CD14-positive monocyte (primary cell): ENCODE measurements around the gene SKIDA1. TPM values are rescaled to one million over a fixed set of nuclear protein-coding genes. Genes with fewer than 3 reads are reported as not detected.
"Not testable (repeated sequence)": the region's sequence is repeated elsewhere in the genome, so short reads cannot be mapped to it uniquely, and the experiment has no call there.

ENCODE experiments used
- DNase-seq, 3 donors: peaks; one replicate each; pipeline ENCODE4 v3.0.0-alpha.2; 2011 to 2022
- H2AFZ ChIP-seq: 2 replicates; pipeline ENCODE4 v1.6.0; 2012; ENCODE audit warnings: mild to moderate bottlenecking, low read depth, low read length, inconsistent platforms; ENCODE audit not compliant: insufficient read depth, poor library complexity, severe bottlenecking
- H3K27ac ChIP-seq, 2 donors: 1 replicate in 1 of 2; 2 replicates in 1 of 2; pipeline ENCODE4 v1.5.1; 2012 to 2013; ENCODE audit warnings: low read length in 2 of 2, control low read depth in 1 of 2, inconsistent platforms in 1 of 2, low read depth in 1 of 2, mild to moderate bottlenecking in 1 of 2
- H3K27me3 ChIP-seq, 2 donors: one replicate each; pipeline versions ENCODE4 v1.6.0 to v1.6.1; 2011 to 2013; ENCODE audit warnings: low read length in 2 of 2; ENCODE audit not compliant: control insufficient read depth in 2 of 2, insufficient read depth in 2 of 2
- H3K36me3 ChIP-seq, 2 donors: replicated peaks in 1 of 2; 1 replicate in 1 of 2; 2 replicates in 1 of 2; pipeline versions ENCODE4 v1.5.1 to v1.6.1; 2012 to 2013; ENCODE audit warnings: low read length in 2 of 2, control low read depth in 1 of 2, inconsistent platforms in 1 of 2, mild to moderate bottlenecking in 1 of 2; ENCODE audit not compliant: insufficient read depth in 2 of 2, control insufficient read depth in 1 of 2
- H3K4me1 ChIP-seq, 2 donors: 1 replicate in 1 of 2; 2 replicates in 1 of 2; pipeline versions ENCODE4 v1.5.1 to v1.6.1; 2012 to 2013; ENCODE audit warnings: low read length in 2 of 2, control low read depth in 1 of 2, inconsistent platforms in 1 of 2, mild to moderate bottlenecking in 1 of 2, moderate library complexity in 1 of 2; ENCODE audit not compliant: insufficient read depth in 2 of 2, control insufficient read depth in 1 of 2
- H3K4me2 ChIP-seq: replicated peaks from 2 replicates; pipeline ENCODE3; 2012; ENCODE audit warnings: low read length, moderate library complexity, mild to moderate bottlenecking; ENCODE audit not compliant: poor library complexity, severe bottlenecking; ENCODE audit errors: extremely low read depth
- H3K4me3 ChIP-seq, 3 experiments: fragments of 200-600 bp in 1 of 3; sonication (generic) in 1 of 3; replicated peaks in 1 of 3; 1 replicate in 2 of 3; 2 replicates in 1 of 3; pipeline ENCODE4 v1.5.1; 2011 to 2013; ENCODE audit warnings: low read length in 3 of 3, mild to moderate bottlenecking in 3 of 3, control low read depth in 2 of 3, low read depth in 2 of 3, inconsistent platforms in 1 of 3, moderate library complexity in 1 of 3
- H3K79me2 ChIP-seq: 2 replicates; pipeline ENCODE4 v1.6.0; 2012; ENCODE audit warnings: mild to moderate bottlenecking, control low read depth, inconsistent platforms, low read length, moderate library complexity; ENCODE audit not compliant: insufficient read depth
- H3K9ac ChIP-seq: 2 replicates; pipeline ENCODE4 v1.6.0; 2017; ENCODE audit warnings: low read length, mild to moderate bottlenecking; ENCODE audit not compliant: insufficient read depth, poor library complexity, severe bottlenecking
- H3K9me3 ChIP-seq, 2 donors: replicated peaks in 1 of 2; 1 replicate in 1 of 2; 2 replicates in 1 of 2; pipeline versions ENCODE4 v1.5.1 to v1.6.1; 2012 to 2013; ENCODE audit warnings: low read length in 2 of 2, control low read depth in 1 of 2; ENCODE audit not compliant: control insufficient read depth in 1 of 2, insufficient read depth in 1 of 2
- H4K20me1 ChIP-seq: 2 replicates; pipeline ENCODE4 v1.6.0; 2012; ENCODE audit warnings: mild to moderate bottlenecking, low read length, control low read depth, moderate library complexity; ENCODE audit not compliant: insufficient read depth
- H3K27ac Mint-ChIP-seq, 7 donors: one replicate each; pipeline ENCODE4 v1.8.0; 2020; ENCODE audit warnings: mild to moderate bottlenecking in 7 of 7, mixed read lengths in 7 of 7, moderate library complexity in 6 of 7, inconsistent platforms in 2 of 7
- H3K27me3 Mint-ChIP-seq, 3 donors: one replicate each; pipeline ENCODE4 v1.8.0; 2021 to 2022; ENCODE audit warnings: low read depth in 3 of 3, mild to moderate bottlenecking in 3 of 3, mixed read lengths in 3 of 3, moderate library complexity in 3 of 3, inconsistent platforms in 1 of 3
- H3K36me3 Mint-ChIP-seq, 2 donors: one replicate each; pipeline ENCODE4 v1.8.0; 2020; ENCODE audit warnings: mixed read lengths in 2 of 2, inconsistent platforms in 1 of 2, mild to moderate bottlenecking in 1 of 2
- H3K4me1 Mint-ChIP-seq: one replicate; pipeline ENCODE4 v1.8.0; 2020; ENCODE audit warnings: mild to moderate bottlenecking, mixed read lengths
- H3K4me3 Mint-ChIP-seq, 2 donors: one replicate each; pipeline ENCODE4 v1.8.0; 2020; ENCODE audit warnings: mild to moderate bottlenecking in 2 of 2, mixed read lengths in 2 of 2, moderate library complexity in 1 of 2
- H3K9me3 Mint-ChIP-seq, 7 donors: one replicate each; pipeline ENCODE4 v1.8.0; 2020 to 2022; ENCODE audit warnings: mixed read lengths in 7 of 7, mild to moderate bottlenecking in 6 of 7, moderate library complexity in 6 of 7, inconsistent platforms in 2 of 7
- WGBS: methylation state at CpG from one replicate; pipeline ENCODE4 v1.1.5; 2013; ENCODE audit warnings: missing lambda C conversion rate; ENCODE audit not compliant: insufficient coverage; 5-methylcytosine and 5-hydroxymethylcytosine counted together
- intact Hi-C, 2 donors: fragments of 100-400 bp; cut with micrococcal nuclease; formaldehyde crosslinking; loops; one replicate each; pipeline versions ENCODE4 v1.15.0 to v1.15.1; 2023
- polyA minus RNA-seq: library from RNA; depleted of rRNA, polyadenylated mRNA; stranded (reverse); fragments of >200 nt; gene quantifications from 2 replicates; pipeline ENCODE4 v1.2.3, GENCODE V29; 2012
- polyA plus RNA-seq, 3 donors: library from polyadenylated mRNA; depleted of rRNA in 1 of 3; unstranded in 2 of 3; stranded (reverse) in 1 of 3; fragments of 300-500 nt in 2 of 3; fragments of >200 nt in 1 of 3; fragmentation: Illumina TruSeq in 2 of 3; gene quantifications; 1 replicate in 2 of 3; 2 replicates in 1 of 3; pipeline ENCODE4 v1.2.3, GENCODE V29; 2012 to 2021
- total RNA-seq, 12 experiments: library from RNA in 1 of 12; stranded (reverse) in 1 of 12; fragments of 120-200 nt in 1 of 12; gene quantifications; one replicate each; pipeline ENCODE4 v1.2.4 and lab custom pipeline; 2013 to 2026; ENCODE audit warnings: mixed read lengths in 6 of 12, inconsistent platforms in 1 of 12
- TF ChIP-seq, protein P1 (sequence below): fragments of 200-600 bp; IDR thresholded peaks from one replicate; pipeline ENCODE4 v1.8.0; 2022; ENCODE audit warnings: antibody characterized with exemption, mild to moderate bottlenecking

The SKIDA1 gene
- total RNA-seq (2013) = 0.08 TPM
- polyA plus RNA-seq (under 1 TPM in 2 of 3 donors, not detected in 1; 0.04 to 0.15 TPM), polyA minus RNA-seq (not detected in 2 replicates), total RNA-seq (lab: John Stamatoyannopoulos, UW) (0 to 1.3 (median 0.25) reads per million in 11 experiments)

- peaks cover 3 to 9% (median 5%) of the 10 kb centered on the region in 3 donors for H3K27me3 Mint-ChIP-seq
- intact Hi-C loops = no loop called here
- under 1% methylated on average over 35 of the region's 64 CpGs for WGBS
- H2AFZ ChIP-seq = peak within 1 kb of the TSS; percentile 91
- peaks cover 31% of the 10 kb centered on the region for H3K4me1 Mint-ChIP-seq
- no peaks in the 10 kb centered on the region for H3K9me3 ChIP-seq
- no peaks in the 10 kb centered on the region for H3K36me3 Mint-ChIP-seq
- peaks cover 5% of the 10 kb centered on the region for H3K79me2 ChIP-seq
- H3K27ac ChIP-seq = peak within 1 kb of the TSS; percentile 81 to 84
- peak within 1 kb of the TSS; percentile 77 to 96 (median 93) for H3K27ac Mint-ChIP-seq
- peaks cover 15 to 39% of the 10 kb centered on the region in 2 donors for H3K4me1 ChIP-seq
- H3K36me3 ChIP-seq = no peaks in the 10 kb centered on the region
- peak within 1 kb of the TSS; percentile 62 to 92 (median 89) for H3K4me3 ChIP-seq
- H3K9me3 Mint-ChIP-seq = no peaks in the 10 kb centered on the region
- TF ChIP-seq, protein P1, sequence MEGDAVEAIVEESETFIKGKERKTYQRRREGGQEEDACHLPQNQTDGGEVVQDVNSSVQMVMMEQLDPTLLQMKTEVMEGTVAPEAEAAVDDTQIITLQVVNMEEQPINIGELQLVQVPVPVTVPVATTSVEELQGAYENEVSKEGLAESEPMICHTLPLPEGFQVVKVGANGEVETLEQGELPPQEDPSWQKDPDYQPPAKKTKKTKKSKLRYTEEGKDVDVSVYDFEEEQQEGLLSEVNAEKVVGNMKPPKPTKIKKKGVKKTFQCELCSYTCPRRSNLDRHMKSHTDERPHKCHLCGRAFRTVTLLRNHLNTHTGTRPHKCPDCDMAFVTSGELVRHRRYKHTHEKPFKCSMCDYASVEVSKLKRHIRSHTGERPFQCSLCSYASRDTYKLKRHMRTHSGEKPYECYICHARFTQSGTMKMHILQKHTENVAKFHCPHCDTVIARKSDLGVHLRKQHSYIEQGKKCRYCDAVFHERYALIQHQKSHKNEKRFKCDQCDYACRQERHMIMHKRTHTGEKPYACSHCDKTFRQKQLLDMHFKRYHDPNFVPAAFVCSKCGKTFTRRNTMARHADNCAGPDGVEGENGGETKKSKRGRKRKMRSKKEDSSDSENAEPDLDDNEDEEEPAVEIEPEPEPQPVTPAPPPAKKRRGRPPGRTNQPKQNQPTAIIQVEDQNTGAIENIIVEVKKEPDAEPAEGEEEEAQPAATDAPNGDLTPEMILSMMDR = no peak
- DNase-seq = peak; percentile 47 to 58 (median 56)
- H3K27me3 ChIP-seq = peaks cover 0 to 1% of the 10 kb centered on the region in 2 donors
- H3K9ac ChIP-seq = peak within 1 kb of the TSS; percentile 76
- H3K4me2 ChIP-seq = peak within 1 kb of the TSS; percentile 99
- H3K4me3 Mint-ChIP-seq = peak within 1 kb of the TSS; percentile 97 to 98
- H4K20me1 ChIP-seq = no peaks in the 10 kb centered on the region
Observed at GRCh38 chr10:21525367-21526187, at the start of gene SKIDA1. Gene SKIDA1, minus strand, starts transcription at chr10:21525682. Its CDS starts 7,860 bp downstream, at chr10:21517822.

DNA sequence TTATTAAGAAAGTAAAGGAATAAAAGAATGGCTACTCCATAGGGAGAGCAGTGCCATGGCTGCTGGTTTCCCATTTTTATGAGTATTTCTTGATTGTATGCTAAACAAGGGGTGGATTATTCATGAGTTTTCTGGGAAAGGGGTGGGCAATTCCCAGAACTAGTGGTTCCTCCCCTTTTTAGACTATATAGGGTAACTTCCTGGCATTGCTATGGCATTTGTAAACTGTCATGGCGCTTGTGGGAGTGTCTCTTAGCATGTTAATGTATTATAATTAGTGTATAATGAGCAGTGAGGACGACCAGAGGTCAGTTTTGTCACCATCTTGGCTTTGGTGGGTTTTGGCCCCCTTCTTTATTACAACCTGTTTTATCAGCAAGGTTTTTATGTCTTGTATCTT lies 49.0 kb upstream of the SKIDA1 start:
- Histone ChIP-seq H4K20me1 (peaks cover 83% of the 10 kb centered on the region), H3K79me2 (peaks cover 96% of the 10 kb centered on the region), H3K36me3 (peaks cover 10 to 41% of the 10 kb centered on the region in 2 donors)
- Mint-ChIP-seq H3K4me1 (peaks cover 17% of the 10 kb centered on the region), H3K36me3 (peaks cover 25 to 53% of the 10 kb centered on the region in 2 donors)
- intact Hi-C loops, H3K9ac ChIP-seq, H3K9me3 Mint-ChIP-seq, H3K4me3 Mint-ChIP-seq, H3K4me1 ChIP-seq, DNase-seq, H3K27me3 Mint-ChIP-seq, H3K27me3 ChIP-seq, H3K27ac Mint-ChIP-seq, H3K9me3 ChIP-seq, H3K4me2 ChIP-seq, H3K4me3 ChIP-seq, H2AFZ ChIP-seq, H3K27ac ChIP-seq: not testable (repeated sequence)
- WGBS = no CpG with 5 or more reads among the region's 2 CpGs
